Ovary (tissue), 9 donors: ENCODE results near the gene DHRS12. TPM values are rescaled to one million over a fixed set of nuclear protein-coding genes. Genes with fewer than 3 reads are reported as not detected.
A peak's percentile ranks its signal among the peaks of the same experiment; 100 is the strongest.

Experiments
- DNase-seq, 5 donors: peaks; one replicate each; pipeline ENCODE4 v3.0.0-alpha.2; 2019 to 2020
- H3K27ac ChIP-seq, 2 donors: fragments of 200-600 bp; one replicate each; pipeline versions ENCODE4 v1.5.1 to v1.8.0; 2019 to 2022
- H3K27me3 ChIP-seq: fragments of 200-600 bp; one replicate; pipeline ENCODE4 v1.8.0; 2022
- H3K36me3 ChIP-seq: fragments of 200-600 bp; sonication (generic); one replicate; pipeline ENCODE4 v1.5.1; 2019
- H3K4me1 ChIP-seq: one replicate; pipeline ENCODE4 v1.8.1; 2013; ENCODE audit warnings: mild to moderate bottlenecking, moderate library complexity; ENCODE audit not compliant: insufficient read depth
- H3K4me3 ChIP-seq: fragments of 200-600 bp; sonication (generic); one replicate; pipeline ENCODE4 v1.5.1; 2017
- H3K9me3 ChIP-seq, 2 donors: fragments of 200-600 bp in 1 of 2; sonication (generic) in 1 of 2; one replicate each; pipeline versions ENCODE4 v1.5.1 to v1.8.1; 2013 to 2019; ENCODE audit warnings: mild to moderate bottlenecking in 1 of 2, moderate library complexity in 1 of 2
- EP300 ChIP-seq: sonication (generic); formaldehyde crosslinking; IDR thresholded peaks from one replicate; pipeline ENCODE4 v1.6.1; 2017; ENCODE audit warnings: antibody characterized with exemption
- POLR2A ChIP-seq: fragments of 450-650 bp; IDR thresholded peaks from one replicate; pipeline ENCODE4 v1.6.1; 2017; ENCODE audit warnings: antibody characterized with exemption, mild to moderate bottlenecking, moderate library complexity
- WGBS, 3 donors: extraction: QIAGEN DNeasy Blood & Tissue Kit in 1 of 3; methylation state at CpG; one replicate each; pipeline versions ENCODE4 v1.1.5 to v1.1.7; 2013 to 2017; 5-methylcytosine and 5-hydroxymethylcytosine counted together
- intact Hi-C, 4 donors: fragments of 100-400 bp; cut with DNase I; formaldehyde crosslinking; loops; one replicate each; pipeline versions ENCODE4 v1.11.0 to v1.15.1; 2022 to 2023
- polyA plus RNA-seq, 2 donors: library from polyadenylated mRNA; stranded (reverse); fragments of 200-250 nt in 1 of 2; fragments of 350-450 nt in 1 of 2; fragmentation: Illumina TruSeq in 1 of 2; extraction: RNeasy Lipid Tissue Mini Kit (QIAGEN cat#74804) in 1 of 2; gene quantifications; one replicate each; pipeline ENCODE4 v1.2.3, GENCODE V29; 2013 to 2014
- total RNA-seq, 7 donors: library from RNA; depleted of rRNA in 2 of 7; stranded (reverse); fragments of >200 nt in 2 of 7; fragmentation: NEBNext Ultra II Directional in 3 of 7; extraction: Animal tissue kit (Norgen Biotek cat#: 25700) in 3 of 7; gene quantifications; one replicate each; pipeline versions ENCODE4 v1.1.0 to v1.2.4, GENCODE V29; 2016 to 2023
- TF ChIP-seq, protein P1 (sequence below), 3 donors: fragments of 450-650 bp in 2 of 3; fragments of 200-600 bp in 1 of 3; IDR thresholded peaks; one replicate each; pipeline versions ENCODE4 v1.5.1 to v1.8.0; 2016 to 2022; ENCODE audit warnings: antibody characterized with exemption in 3 of 3, mild to moderate bottlenecking in 1 of 3
- donor health status: DM: no; HTN: no; CAD: no; lungs with moderate emphysema.
- donor health status: DM: no; HTN: no; CAD: no.
- donor health status: Bipolar disorder and iron deficiency.
- donor health status: DM: yes; HTN: yes; CAD: no.
- donor health status: DM: no; HTN: no; CAD: no.
- donor health status: DM: yes; HTN: yes; CAD: no.

The DHRS12 gene
- total and polyA plus RNA-seq, 9 donors: 9.7 to 29.1 (median 18.3) TPM

DNA sequence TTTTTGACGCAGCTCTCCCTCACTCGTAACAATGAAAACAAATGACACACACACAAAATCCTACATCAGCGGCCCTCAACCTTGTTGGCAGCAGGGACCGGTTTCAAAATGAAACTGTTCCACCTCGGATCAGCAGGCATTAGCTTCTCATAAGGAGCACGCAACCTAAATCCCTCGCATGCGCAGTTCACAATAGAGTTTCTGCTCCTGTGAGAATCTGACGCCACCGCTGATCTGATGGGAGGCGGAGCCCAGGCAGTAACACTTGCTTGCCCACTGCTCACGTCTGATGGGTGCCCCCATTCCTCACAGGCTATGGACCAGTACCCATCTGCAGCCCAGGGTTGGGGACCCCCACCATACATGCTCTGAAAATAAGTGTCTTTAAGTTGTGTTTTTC lies 43.4 kb downstream of the DHRS12 start:
- H3K27ac ChIP-seq: peak overlapping the region in 1 of 2 donors; percentile 45
- peaks cover 7% of the 10 kb centered on the region for H3K4me1 ChIP-seq
- H3K4me3 ChIP-seq: no peak overlapping the region
- DNase-seq: peak in 3 of 5 donors; percentile 61 to 72 (median 63)
- intact Hi-C loops: no loop called here
- H3K36me3 ChIP-seq: no peaks in the 10 kb centered on the region
- TF ChIP-seq EP300 (no peak), POLR2A (no peak)
- TF ChIP-seq, protein P1, sequence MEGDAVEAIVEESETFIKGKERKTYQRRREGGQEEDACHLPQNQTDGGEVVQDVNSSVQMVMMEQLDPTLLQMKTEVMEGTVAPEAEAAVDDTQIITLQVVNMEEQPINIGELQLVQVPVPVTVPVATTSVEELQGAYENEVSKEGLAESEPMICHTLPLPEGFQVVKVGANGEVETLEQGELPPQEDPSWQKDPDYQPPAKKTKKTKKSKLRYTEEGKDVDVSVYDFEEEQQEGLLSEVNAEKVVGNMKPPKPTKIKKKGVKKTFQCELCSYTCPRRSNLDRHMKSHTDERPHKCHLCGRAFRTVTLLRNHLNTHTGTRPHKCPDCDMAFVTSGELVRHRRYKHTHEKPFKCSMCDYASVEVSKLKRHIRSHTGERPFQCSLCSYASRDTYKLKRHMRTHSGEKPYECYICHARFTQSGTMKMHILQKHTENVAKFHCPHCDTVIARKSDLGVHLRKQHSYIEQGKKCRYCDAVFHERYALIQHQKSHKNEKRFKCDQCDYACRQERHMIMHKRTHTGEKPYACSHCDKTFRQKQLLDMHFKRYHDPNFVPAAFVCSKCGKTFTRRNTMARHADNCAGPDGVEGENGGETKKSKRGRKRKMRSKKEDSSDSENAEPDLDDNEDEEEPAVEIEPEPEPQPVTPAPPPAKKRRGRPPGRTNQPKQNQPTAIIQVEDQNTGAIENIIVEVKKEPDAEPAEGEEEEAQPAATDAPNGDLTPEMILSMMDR (IDR thresholded peaks at IDR 0.05): no peak
- 64 to 79% (median 71%) methylated on average over 12 of the region's 12 CpGs for WGBS, 3 donors
- H3K27me3 ChIP-seq: no peaks in the 10 kb centered on the region
- no peaks in the 10 kb centered on the region for H3K9me3 ChIP-seq

DNA sequence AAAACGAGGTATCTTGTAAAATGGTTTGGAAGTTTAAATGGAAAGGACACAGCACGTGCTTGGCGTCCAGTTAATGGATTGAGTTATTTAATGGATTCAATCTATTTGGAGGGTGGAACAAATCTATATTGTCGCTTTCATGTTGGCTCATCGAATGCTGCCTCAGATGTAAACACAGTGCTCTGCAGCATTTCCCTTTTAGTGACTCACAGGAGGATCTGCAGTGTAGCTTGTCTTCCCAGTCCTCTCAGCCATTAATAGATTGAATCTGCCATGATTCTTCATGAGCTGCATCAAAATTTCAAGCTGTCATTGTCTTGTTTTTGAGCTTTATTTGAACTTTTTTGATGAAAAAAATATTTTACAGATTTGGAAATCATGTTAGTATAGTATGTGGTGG lies 44.7 kb downstream of the DHRS12 start:
- Histone ChIP-seq H3K27me3 (no peaks in the 10 kb centered on the region), H3K9me3 (no peaks in the 10 kb centered on the region), H3K4me3 (no peak overlapping the region), H3K36me3 (no peaks in the 10 kb centered on the region), H3K4me1 (peaks cover 2% of the 10 kb centered on the region), H3K27ac (no peak overlapping the region)
- TF ChIP-seq POLR2A (no peak), EP300 (no peak)
- TF ChIP-seq, protein P1 (IDR thresholded peaks at IDR 0.05): no peak
- intact Hi-C loops: no loop called here
- DNase-seq: no peak
- WGBS, 3 donors: 88 to 94% (median 91%) methylated on average over 5 of the region's 5 CpGs

DNA sequence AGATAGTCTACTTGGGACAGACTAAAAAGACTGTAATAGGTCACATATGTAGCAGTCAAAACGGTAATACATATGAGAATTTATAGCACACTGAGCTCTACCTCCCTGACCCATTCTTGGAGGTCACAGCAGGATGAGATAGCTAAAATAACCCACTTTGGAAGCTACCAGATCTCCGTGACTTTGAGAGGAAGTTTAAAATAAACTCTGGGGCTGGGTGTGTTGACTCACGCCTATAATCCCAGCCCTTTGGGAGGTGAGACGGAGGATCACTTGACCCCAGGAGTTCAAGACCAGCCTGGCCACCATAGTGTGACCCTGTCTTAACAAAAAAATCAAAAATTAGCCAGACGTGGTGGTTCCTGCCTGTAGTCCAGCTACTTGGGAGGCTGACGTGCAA lies 45.3 kb downstream of the DHRS12 start:
- Histone ChIP-seq H3K9me3 (no peaks in the 10 kb centered on the region), H3K4me3 (no peak overlapping the region), H3K4me1 (no peaks in the 10 kb centered on the region), H3K27me3 (no peaks in the 10 kb centered on the region), H3K36me3 (no peaks in the 10 kb centered on the region), H3K27ac (no peak overlapping the region)
- no peak for DNase-seq
- intact Hi-C loops: no loop called here
- WGBS, 3 donors: 72 to 90% (median 82%) methylated on average over 6 of the region's 6 CpGs
- no peak for TF ChIP-seq POLR2A
- TF ChIP-seq EP300: no peak
- TF ChIP-seq, protein P1 (IDR thresholded peaks at IDR 0.05): no peak

DNA sequence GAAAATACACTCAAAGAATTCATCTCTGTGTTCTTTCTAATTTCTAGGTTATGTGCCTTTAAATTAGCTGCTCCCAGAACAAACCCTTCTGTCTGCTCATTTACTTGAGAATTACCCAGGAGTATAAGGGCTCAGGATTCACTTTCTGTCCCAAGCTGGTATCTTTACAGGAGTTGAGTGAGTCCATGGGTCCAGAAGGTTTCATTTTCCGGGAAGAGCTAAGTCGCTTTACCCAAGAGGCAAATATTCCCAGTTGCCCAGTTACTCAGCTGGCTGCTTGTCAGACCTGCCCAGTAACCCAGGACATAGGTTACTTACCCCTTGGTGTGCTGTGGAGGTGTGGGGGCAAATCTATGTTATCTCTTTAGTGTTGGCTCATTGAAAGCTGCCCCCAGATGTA lies 47.3 kb downstream of the DHRS12 start:
- no peaks in the 10 kb centered on the region for H3K4me1 ChIP-seq
- DNase-seq: no peak
- no peaks in the 10 kb centered on the region for H3K27me3 ChIP-seq
- no peaks in the 10 kb centered on the region for H3K36me3 ChIP-seq
- no peak overlapping the region for H3K4me3 ChIP-seq
- no peaks in the 10 kb centered on the region for H3K9me3 ChIP-seq
- intact Hi-C loops: no loop called here
- no peak overlapping the region for H3K27ac ChIP-seq
- TF ChIP-seq POLR2A: no peak
- TF ChIP-seq EP300: no peak
- TF ChIP-seq, protein P1 (IDR thresholded peaks at IDR 0.05): no peak
- WGBS, 3 donors: 89 to 93% (median 91%) methylated on average over 2 of the region's 2 CpGs
